Measurements from ENCODE around the gene MICB.

Gene MICB

GRCh38 chr6:31474871-31475286 is 23.1 kb upstream of the MICB start:
- Histone ChIP-seq H3K4me3 (ENCODE audit: severe bottlenecking) (no peak overlapping the region), H3K4me1 (ENCODE audit: insufficient read depth, poor library complexity, severe bottlenecking) (no peaks in the 10 kb centered on the region), H3K27ac (ENCODE audit: poor library complexity, severe bottlenecking) (no peak overlapping the region), H3K27me3 (ENCODE audit: insufficient read depth, poor library complexity, severe bottlenecking) (no peaks in the 10 kb centered on the region), H3K9me3 (ENCODE audit: severe bottlenecking) (no peaks in the 10 kb centered on the region), H3K36me3 (ENCODE audit: low read depth) (no peaks in the 10 kb centered on the region)
- DNase-seq (ENCODE audit: low spot score): no peak
- TF ChIP-seq, protein P1, sequence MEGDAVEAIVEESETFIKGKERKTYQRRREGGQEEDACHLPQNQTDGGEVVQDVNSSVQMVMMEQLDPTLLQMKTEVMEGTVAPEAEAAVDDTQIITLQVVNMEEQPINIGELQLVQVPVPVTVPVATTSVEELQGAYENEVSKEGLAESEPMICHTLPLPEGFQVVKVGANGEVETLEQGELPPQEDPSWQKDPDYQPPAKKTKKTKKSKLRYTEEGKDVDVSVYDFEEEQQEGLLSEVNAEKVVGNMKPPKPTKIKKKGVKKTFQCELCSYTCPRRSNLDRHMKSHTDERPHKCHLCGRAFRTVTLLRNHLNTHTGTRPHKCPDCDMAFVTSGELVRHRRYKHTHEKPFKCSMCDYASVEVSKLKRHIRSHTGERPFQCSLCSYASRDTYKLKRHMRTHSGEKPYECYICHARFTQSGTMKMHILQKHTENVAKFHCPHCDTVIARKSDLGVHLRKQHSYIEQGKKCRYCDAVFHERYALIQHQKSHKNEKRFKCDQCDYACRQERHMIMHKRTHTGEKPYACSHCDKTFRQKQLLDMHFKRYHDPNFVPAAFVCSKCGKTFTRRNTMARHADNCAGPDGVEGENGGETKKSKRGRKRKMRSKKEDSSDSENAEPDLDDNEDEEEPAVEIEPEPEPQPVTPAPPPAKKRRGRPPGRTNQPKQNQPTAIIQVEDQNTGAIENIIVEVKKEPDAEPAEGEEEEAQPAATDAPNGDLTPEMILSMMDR (IDR thresholded peaks at IDR 0.05; ENCODE audit: poor library complexity, severe bottlenecking): no peak
- no peak for ATAC-seq (ENCODE audit: low read depth)

GRCh38 chr6:31476515-31477139 is 21.3 kb upstream of the MICB start:
- no peaks in the 10 kb centered on the region for H3K36me3 ChIP-seq (ENCODE audit: low read depth)
- no peaks in the 10 kb centered on the region for H3K4me1 ChIP-seq (ENCODE audit: insufficient read depth, poor library complexity, severe bottlenecking)
- H3K27me3 ChIP-seq (ENCODE audit: insufficient read depth, poor library complexity, severe bottlenecking): no peaks in the 10 kb centered on the region
- H3K9me3 ChIP-seq (ENCODE audit: severe bottlenecking): no peaks in the 10 kb centered on the region
- H3K27ac ChIP-seq (ENCODE audit: poor library complexity, severe bottlenecking): no peak overlapping the region
- DNase-seq (ENCODE audit: low spot score) (no peak), ATAC-seq (ENCODE audit: low read depth) (no peak)
- H3K4me3 ChIP-seq (ENCODE audit: severe bottlenecking): no peak overlapping the region
- TF ChIP-seq, protein P1 (IDR thresholded peaks at IDR 0.05; ENCODE audit: poor library complexity, severe bottlenecking): no peak

DNA sequence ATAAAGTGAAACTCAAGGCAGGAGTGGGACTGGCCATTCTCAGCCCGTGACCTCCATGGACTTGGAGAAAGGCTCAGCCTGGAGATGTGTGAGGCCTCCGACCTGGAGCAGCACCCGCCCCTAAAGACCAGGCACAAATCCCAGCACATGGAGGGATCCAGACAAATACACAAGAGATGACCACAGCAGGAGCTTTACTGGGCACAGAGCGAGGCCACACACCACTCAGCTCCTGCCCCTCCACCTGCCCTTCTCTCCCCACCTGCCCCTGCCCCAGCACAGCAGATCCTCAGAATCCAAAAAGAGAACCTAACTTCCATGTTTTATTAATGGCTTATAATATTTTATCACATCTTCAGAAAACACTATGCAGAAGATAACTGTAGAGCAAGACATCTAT is 20.4 kb upstream of the MICB start:
- H3K9me3 ChIP-seq (ENCODE audit: severe bottlenecking): no peaks in the 10 kb centered on the region
- no peaks in the 10 kb centered on the region for H3K36me3 ChIP-seq (ENCODE audit: low read depth)
- DNase-seq (ENCODE audit: low spot score) (no peak), ATAC-seq (ENCODE audit: low read depth) (no peak)
- TF ChIP-seq, protein P1 (IDR thresholded peaks at IDR 0.05; ENCODE audit: poor library complexity, severe bottlenecking): no peak
- H3K27me3 ChIP-seq (ENCODE audit: insufficient read depth, poor library complexity, severe bottlenecking): no peaks in the 10 kb centered on the region
- no peak overlapping the region for H3K27ac ChIP-seq (ENCODE audit: poor library complexity, severe bottlenecking)
- no peak overlapping the region for H3K4me3 ChIP-seq (ENCODE audit: severe bottlenecking)
- H3K4me1 ChIP-seq (ENCODE audit: insufficient read depth, poor library complexity, severe bottlenecking): no peaks in the 10 kb centered on the region

DNA sequence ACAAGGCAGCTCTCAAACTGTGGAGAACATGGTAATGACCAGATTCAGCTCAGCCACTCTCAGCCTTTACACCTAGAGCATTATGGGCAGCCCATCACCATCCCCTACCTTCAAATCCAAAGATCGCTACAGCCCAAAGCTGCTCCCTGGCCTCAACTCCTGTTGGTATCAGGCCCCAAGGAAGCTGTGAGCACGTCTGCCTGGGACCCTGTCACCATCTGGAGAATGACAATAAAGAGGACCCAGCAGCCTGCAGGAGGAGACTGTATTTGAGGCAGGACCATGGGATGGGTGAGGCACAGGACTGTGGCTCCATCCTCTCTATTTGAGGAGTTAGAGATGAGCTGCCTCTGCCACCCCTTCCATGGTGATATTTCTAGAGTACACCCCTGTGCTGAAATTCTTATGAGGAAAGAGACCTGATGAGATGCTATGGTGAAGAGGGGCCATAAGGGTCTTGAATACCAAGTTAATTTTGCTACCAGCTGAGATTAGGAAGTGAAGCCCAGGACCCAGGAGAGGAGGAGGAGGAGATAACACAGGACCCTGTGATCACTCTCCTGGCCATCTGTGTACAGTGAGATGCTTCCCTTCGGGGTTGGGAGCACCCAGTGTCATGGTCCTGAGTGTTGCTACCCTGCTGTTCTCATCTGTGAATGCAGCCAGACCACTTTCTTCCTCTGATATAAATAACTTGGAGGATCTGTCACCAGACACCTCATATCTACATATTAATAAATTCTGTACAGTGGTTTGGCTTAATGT is 19.6 kb upstream of the MICB start:
- no peak for DNase-seq (ENCODE audit: low spot score)
- TF ChIP-seq, protein P1 (IDR thresholded peaks at IDR 0.05; ENCODE audit: poor library complexity, severe bottlenecking): no peak
- Histone ChIP-seq H3K27me3 (ENCODE audit: insufficient read depth, poor library complexity, severe bottlenecking) (no peaks in the 10 kb centered on the region), H3K4me3 (ENCODE audit: severe bottlenecking) (no peak overlapping the region), H3K4me1 (ENCODE audit: insufficient read depth, poor library complexity, severe bottlenecking) (no peaks in the 10 kb centered on the region), H3K27ac (ENCODE audit: poor library complexity, severe bottlenecking) (no peak overlapping the region), H3K36me3 (ENCODE audit: low read depth) (no peaks in the 10 kb centered on the region), H3K9me3 (ENCODE audit: severe bottlenecking) (no peaks in the 10 kb centered on the region)
- ATAC-seq (ENCODE audit: low read depth): no peak

Data from RWPE2 (cell line).